H1 (cell line): ENCODE measurements around the gene SLC28A1. TPM values are rescaled to one million over a fixed set of nuclear protein-coding genes. Genes with fewer than 3 reads are reported as not detected.

Source experiments
- ASH2L ChIP-seq: fragments of 200-600, 300-600 bp; sonication (generic); IDR thresholded peaks from one replicate; pipeline ENCODE4 v1.7.1; 2017; ENCODE audit warnings: low read length
- BACH1 ChIP-seq: IDR thresholded peaks from 2 replicates; pipeline ENCODE4 v1.6.1; 2012; ENCODE audit warnings: low read length, improper control_type of control experiment
- CEBPB ChIP-seq: IDR thresholded peaks from 2 replicates; pipeline ENCODE4 v1.6.1; 2012; ENCODE audit warnings: low read depth, low read length
- CHD1 ChIP-seq: IDR thresholded peaks from 2 replicates; pipeline ENCODE4 v1.6.1; 2012; ENCODE audit warnings: low read depth, low read length, improper control_type of control experiment
- E2F6 ChIP-seq: IDR thresholded peaks from 2 replicates; pipeline ENCODE4 v1.6.1; 2012; ENCODE audit warnings: inconsistent platforms
- EZH2 ChIP-seq: fragments of 200-600 bp; sonication (generic); IDR thresholded peaks from 2 replicates; pipeline ENCODE4 v1.7.1; 2012; ENCODE audit warnings: low read depth, mild to moderate bottlenecking, moderate library complexity, low read length, inconsistent platforms; ENCODE audit not compliant: severe bottlenecking
- GTF2F1 ChIP-seq: IDR thresholded peaks from 2 replicates; pipeline ENCODE4 v1.6.1; 2012; ENCODE audit warnings: low read depth, low read length, improper control_type of control experiment, borderline replicate concordance
- HDAC2 ChIP-seq, 2 experiments: fragments of 300-600 bp in 1 of 2; sonication (generic) in 1 of 2; IDR thresholded peaks; 2 replicates each; pipeline ENCODE4 v1.6.1; 2011 to 2012; ENCODE audit warnings: low read depth in 2 of 2, low read length in 2 of 2, mild to moderate bottlenecking in 2 of 2, moderate library complexity in 2 of 2, borderline replicate concordance in 1 of 2, inconsistent platforms in 1 of 2
- JUN ChIP-seq: IDR thresholded peaks from 2 replicates; pipeline ENCODE4 v1.6.1; 2011; ENCODE audit warnings: low read depth, mild to moderate bottlenecking, improper control_type of control experiment, low read length
- KDM4A ChIP-seq: IDR thresholded peaks from one replicate; pipeline ENCODE4 v1.7.1; 2012; ENCODE audit warnings: low read depth, mild to moderate bottlenecking, moderate library complexity, low read length, inconsistent platforms; ENCODE audit not compliant: severe bottlenecking
- KDM5A ChIP-seq: fragments of 200-600 bp; IDR thresholded peaks from 2 replicates; pipeline ENCODE4 v1.7.1; 2012; ENCODE audit warnings: mild to moderate bottlenecking, low read length, inconsistent platforms, mixed read lengths
- MAX ChIP-seq: IDR thresholded peaks from 2 replicates; pipeline ENCODE4 v1.6.1; 2012; ENCODE audit warnings: inconsistent platforms
- NRF1 ChIP-seq: IDR thresholded peaks from 2 replicates; pipeline ENCODE4 v1.6.1; 2011; ENCODE audit warnings: mild to moderate bottlenecking, low read depth, low read length, improper control_type of control experiment
- POLR2A ChIP-seq, 2 experiments: IDR thresholded peaks; 1 replicate in 1 of 2; 2 replicates in 1 of 2; pipeline ENCODE4 v1.6.1; 2011; ENCODE audit warnings: low read depth in 2 of 2, low read length in 2 of 2, mild to moderate bottlenecking in 2 of 2; ENCODE audit errors: control extremely low read depth in 1 of 2
- RAD21 ChIP-seq, 2 experiments: IDR thresholded peaks in 1 of 2; conservative IDR thresholded peaks in 1 of 2; 2 replicates each; pipeline ENCODE4 v1.6.1; 2011; ENCODE audit warnings: low read depth in 2 of 2, low read length in 2 of 2, improper control_type of control experiment in 1 of 2, inconsistent platforms in 1 of 2, mild to moderate bottlenecking in 1 of 2, moderate library complexity in 1 of 2
- RNF2 ChIP-seq: fragments of 200-900, 300-1000 bp; sonication (generic); IDR thresholded peaks from 2 replicates; pipeline ENCODE4 v1.7.1; 2016; ENCODE audit warnings: borderline replicate concordance, low read depth, mild to moderate bottlenecking, antibody characterized with exemption, low read length; ENCODE audit not compliant: poor library complexity, severe bottlenecking; ENCODE audit errors: missing control alignments
- SAP30 ChIP-seq: fragments of 300-600 bp; sonication (generic); IDR thresholded peaks from 2 replicates; pipeline ENCODE4 v1.7.1; 2012; ENCODE audit warnings: low read length, moderate library complexity, mild to moderate bottlenecking, inconsistent platforms; ENCODE audit not compliant: insufficient read depth, insufficient replicate concordance
- SP1 ChIP-seq: IDR thresholded peaks from 2 replicates; pipeline ENCODE4 v1.6.1; 2011; ENCODE audit warnings: low read depth, low read length
- SUZ12 ChIP-seq: fragments of 200-600 bp; sonication (generic); IDR thresholded peaks from 2 replicates; pipeline ENCODE4 v1.6.1; 2012; ENCODE audit warnings: mild to moderate bottlenecking, inconsistent platforms, low read length, moderate library complexity, mixed read lengths
- TAF1 ChIP-seq: IDR thresholded peaks from 2 replicates; pipeline ENCODE4 v1.6.1; 2011; ENCODE audit warnings: mild to moderate bottlenecking, low read depth, low read length
- TCF12 ChIP-seq: IDR thresholded peaks from 2 replicates; pipeline ENCODE4 v1.6.1; 2011; ENCODE audit warnings: low read depth, mild to moderate bottlenecking, low read length
- YY1 ChIP-seq: IDR thresholded peaks from 2 replicates; pipeline ENCODE4 v1.6.1; 2011; ENCODE audit warnings: low read depth, mild to moderate bottlenecking, low read length
- polyA plus RNA-seq, 7 experiments: library from polyadenylated mRNA; depleted of rRNA in 3 of 7; stranded (reverse) in 5 of 7; unstranded in 2 of 7; fragments of >200 nt in 5 of 7; fragments of 200-250 nt in 2 of 7; gene quantifications; 1 replicate in 5 of 7; 2 replicates in 1 of 7; 4 replicates in 1 of 7; pipeline versions ENCODE4 v1.2.1 to v1.2.3, GENCODE V29; 2011 to 2013; ENCODE audit warnings: missing spikeins in 2 of 7, mixed read lengths in 2 of 7
- total RNA-seq: library from RNA; stranded (reverse); fragmentation: NEBNext Ultra II Directional; extraction: Animal tissue kit (Norgen Biotek cat#: 25700); gene quantifications from 2 replicates; pipeline ENCODE4 v1.2.1, GENCODE V29; 2021

SLC28A1 gene
- total and polyA plus RNA-seq, 2 of the 8 experiments (the other 6 are each of a cell fraction or from before 2014, with no cell fraction given): 0.09 TPM; not detected in 1

- TF ChIP-seq BACH1: no peak
- 0 out of 2 replicates have a peak, but pooled peaks have one; percentile 42 for TF ChIP-seq TCF12
- 0 out of 4 replicates have a peak, but pooled peaks of 1 of the 2 experiments have one; percentile 2 for TF ChIP-seq RAD21 (IDR thresholded peaks at IDR 0.05 in 1 of 2, conservative IDR thresholded peaks at IDR 0.05 in 1 of 2; ENCODE audit: low read depth in 2 of 2, low read length in 2 of 2)
- peak; percentile 95 for TF ChIP-seq SP1
- peak; percentile 14 for TF ChIP-seq SAP30
- TF ChIP-seq RNF2: no peak
- peak in 1 of 2 experiments; percentile 51; a peak in 1 of 4 replicates for TF ChIP-seq HDAC2 (IDR thresholded peaks at IDR 0.05; ENCODE audit: borderline replicate concordance in 1 of 2, low read depth in 2 of 2, low read length in 2 of 2)
- peak; percentile 84 for TF ChIP-seq MAX
- TF ChIP-seq YY1: 0 out of 2 replicates have a peak, but pooled peaks have one; percentile 16
- no peak for TF ChIP-seq KDM5A
- no peak for TF ChIP-seq GTF2F1
- no peak for TF ChIP-seq JUN
- TF ChIP-seq CHD1: no peak
- TF ChIP-seq ASH2L: peak; percentile 67
- peak in 1 of 2 experiments; percentile 26; a peak in 1 of 3 replicates for TF ChIP-seq POLR2A (IDR thresholded peaks at IDR 0.05; ENCODE audit: control extremely low read depth in 1 of 2, low read depth in 2 of 2, low read length in 2 of 2)
- no peak for TF ChIP-seq NRF1
- TF ChIP-seq TAF1: peak; percentile 58; the same call in 1 of the 2 replicates
- TF ChIP-seq E2F6: peak; percentile 89
- peak; percentile 25 for TF ChIP-seq EZH2
- TF ChIP-seq CEBPB: no peak
- TF ChIP-seq KDM4A: peak; percentile 36
- TF ChIP-seq SUZ12: no peak
Observed at GRCh38 chr15:84980196-84981053, 96.0 kb downstream of the SLC28A1 start (continued).
